Esophagus muscularis mucosa (tissue), 4 donors: Measurements from ENCODE around the gene PLEKHA7. TPM values are rescaled to one million over a fixed set of nuclear protein-coding genes. Genes with fewer than 3 reads are reported as not detected.

Source experiments
- DNase-seq: peaks from one replicate; pipeline ENCODE4 v3.0.0-alpha.2; 2017; ENCODE audit errors: extremely low spot score
- H3K27ac ChIP-seq, 4 donors: fragments of 200-600 bp; sonication (generic); replicated peaks in 1 of 4; 1 replicate in 3 of 4; 2 replicates in 1 of 4; pipeline ENCODE4 v1.5.1; 2016 to 2019; ENCODE audit warnings: mild to moderate bottlenecking in 1 of 4
- H3K27me3 ChIP-seq, 4 donors: fragments of 200-600 bp; sonication (generic); one replicate each; pipeline versions ENCODE4 v1.5.1 to v1.6.0; 2016 to 2019
- H3K36me3 ChIP-seq, 4 donors: fragments of 200-600 bp; sonication (generic); one replicate each; pipeline ENCODE4 v1.5.1; 2016 to 2019
- H3K4me1 ChIP-seq, 4 donors: fragments of 200-600 bp; sonication (generic); one replicate each; pipeline ENCODE4 v1.5.1; 2016 to 2019
- H3K4me3 ChIP-seq, 4 donors: fragments of 200-600 bp; sonication (generic); 1 replicate in 2 of 4; 2 replicates in 2 of 4; pipeline ENCODE4 v1.5.1; 2016 to 2019; ENCODE audit warnings: mild to moderate bottlenecking in 4 of 4, moderate library complexity in 1 of 4
- H3K9me3 ChIP-seq, 4 donors: fragments of 200-600 bp; sonication (generic); 1 replicate in 3 of 4; 2 replicates in 1 of 4; pipeline ENCODE4 v1.5.1; 2016 to 2019
- EP300 ChIP-seq: sonication (generic); formaldehyde crosslinking; IDR thresholded peaks from one replicate; pipeline ENCODE4 v1.6.1; 2017; ENCODE audit warnings: antibody characterized with exemption
- POLR2A ChIP-seq: fragments of 450-650 bp; IDR thresholded peaks from one replicate; pipeline ENCODE4 v1.6.1; 2017; ENCODE audit warnings: antibody characterized with exemption, moderate library complexity, mild to moderate bottlenecking, low read depth
- POLR2AphosphoS5 ChIP-seq, 2 donors: sonication (generic); formaldehyde crosslinking; IDR thresholded peaks; one replicate each; pipeline ENCODE4 v1.6.1; 2017; ENCODE audit warnings: antibody characterized with exemption in 2 of 2
- WGBS: methylation state at CpG from one replicate; pipeline ENCODE4 v1.1.5; 2018; 5-methylcytosine and 5-hydroxymethylcytosine counted together
- intact Hi-C: fragments of 100-400 bp; cut with DNase I; formaldehyde crosslinking; loops from one replicate; pipeline ENCODE4 v1.15.1; 2023
- total RNA-seq, 4 donors: library from RNA; depleted of rRNA; stranded (reverse); fragments of >200 nt; gene quantifications; one replicate each; pipeline versions ENCODE4 v1.1.0 to v1.2.1, GENCODE V29; 2016
- TF ChIP-seq, protein P1 (sequence below), 3 experiments: fragments of 200-600 bp in 2 of 3; fragments of 450-650 bp in 1 of 3; sonication (generic) in 2 of 3; IDR thresholded peaks; one replicate each; pipeline ENCODE4 v1.5.1; 2017 to 2019; ENCODE audit warnings: antibody characterized with exemption in 3 of 3, mild to moderate bottlenecking in 2 of 3, moderate library complexity in 1 of 3

The PLEKHA7 gene
- total RNA-seq, 4 donors from 2014 or later = 5.8 to 9.1 (median 7.7) TPM

GRCh38 chr11:16960250-16960649, 54.0 kb downstream of the PLEKHA7 start:
- Histone ChIP-seq H3K27ac (no peak overlapping the region), H3K4me3 (no peak overlapping the region), H3K27me3 (no peaks in the 10 kb centered on the region), H3K36me3 (no peaks in the 10 kb centered on the region), H3K9me3 (no peaks in the 10 kb centered on the region), H3K4me1 (no peaks in the 10 kb centered on the region)
- intact Hi-C loops = no loop called here
- 76% methylated on average over 5 of the region's 5 CpGs for WGBS
- TF ChIP-seq, protein P1, sequence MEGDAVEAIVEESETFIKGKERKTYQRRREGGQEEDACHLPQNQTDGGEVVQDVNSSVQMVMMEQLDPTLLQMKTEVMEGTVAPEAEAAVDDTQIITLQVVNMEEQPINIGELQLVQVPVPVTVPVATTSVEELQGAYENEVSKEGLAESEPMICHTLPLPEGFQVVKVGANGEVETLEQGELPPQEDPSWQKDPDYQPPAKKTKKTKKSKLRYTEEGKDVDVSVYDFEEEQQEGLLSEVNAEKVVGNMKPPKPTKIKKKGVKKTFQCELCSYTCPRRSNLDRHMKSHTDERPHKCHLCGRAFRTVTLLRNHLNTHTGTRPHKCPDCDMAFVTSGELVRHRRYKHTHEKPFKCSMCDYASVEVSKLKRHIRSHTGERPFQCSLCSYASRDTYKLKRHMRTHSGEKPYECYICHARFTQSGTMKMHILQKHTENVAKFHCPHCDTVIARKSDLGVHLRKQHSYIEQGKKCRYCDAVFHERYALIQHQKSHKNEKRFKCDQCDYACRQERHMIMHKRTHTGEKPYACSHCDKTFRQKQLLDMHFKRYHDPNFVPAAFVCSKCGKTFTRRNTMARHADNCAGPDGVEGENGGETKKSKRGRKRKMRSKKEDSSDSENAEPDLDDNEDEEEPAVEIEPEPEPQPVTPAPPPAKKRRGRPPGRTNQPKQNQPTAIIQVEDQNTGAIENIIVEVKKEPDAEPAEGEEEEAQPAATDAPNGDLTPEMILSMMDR (IDR thresholded peaks at IDR 0.05) = no peak
- TF ChIP-seq POLR2AphosphoS5 (IDR thresholded peaks at IDR 0.05) (no peak), EP300 (no peak), POLR2A (no peak)
- no peak for DNase-seq

DNA sequence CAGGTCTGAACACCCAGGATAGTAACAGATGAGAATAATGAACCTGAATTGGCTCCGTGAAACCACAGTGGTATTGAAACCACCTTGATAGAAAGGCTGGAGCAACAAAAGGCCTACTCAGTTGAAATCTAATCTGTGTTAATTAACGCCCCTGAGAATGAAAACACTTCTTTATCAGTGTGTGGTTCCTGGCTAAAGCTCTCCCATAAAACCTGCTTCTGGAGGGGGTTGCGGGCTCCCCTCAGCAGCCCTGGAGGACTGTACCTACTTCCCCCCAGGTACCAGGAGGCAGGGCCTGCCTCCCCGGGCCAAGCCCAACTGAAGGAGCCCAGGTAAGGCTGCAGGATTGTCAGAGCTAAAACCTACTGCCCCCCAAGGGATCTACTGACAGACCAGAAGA, 54.6 kb downstream of the PLEKHA7 start:
- Histone ChIP-seq H3K4me3 (no peak overlapping the region), H3K9me3 (no peaks in the 10 kb centered on the region), H3K27ac (no peak overlapping the region), H3K4me1 (no peaks in the 10 kb centered on the region), H3K27me3 (no peaks in the 10 kb centered on the region), H3K36me3 (no peaks in the 10 kb centered on the region)
- WGBS = 97% methylated on average over 4 of the region's 4 CpGs
- intact Hi-C loops = no loop called here
- TF ChIP-seq, protein P1 (IDR thresholded peaks at IDR 0.05) = no peak
- no peak for TF ChIP-seq POLR2A
- no peak for TF ChIP-seq POLR2AphosphoS5 (IDR thresholded peaks at IDR 0.05)
- no peak for TF ChIP-seq EP300
- DNase-seq = no peak

DNA sequence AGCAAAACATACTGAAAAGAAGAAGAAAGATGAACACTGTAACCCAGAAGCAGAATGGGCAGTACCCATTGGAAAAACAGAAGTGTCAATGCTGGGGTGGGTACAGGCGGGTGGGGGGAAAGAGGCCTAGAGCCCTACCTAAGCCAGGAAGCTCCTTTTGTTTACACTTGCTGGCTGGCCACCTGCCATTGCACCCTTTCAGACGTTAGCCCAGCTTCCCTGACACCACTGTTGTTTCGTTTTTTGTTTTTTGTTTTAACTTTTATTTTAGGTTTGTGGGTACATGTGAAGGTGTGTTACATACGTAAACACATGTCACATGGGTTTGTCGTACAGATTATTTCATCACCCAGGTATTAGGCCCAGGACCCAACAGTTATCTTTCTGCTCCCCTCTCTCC, 55.4 kb downstream of the PLEKHA7 start:
- DNase-seq = no peak
- H3K4me3 ChIP-seq = no peak overlapping the region
- H3K27ac ChIP-seq = no peak overlapping the region
- H3K27me3 ChIP-seq = no peaks in the 10 kb centered on the region
- intact Hi-C loops = no loop called here
- 72% methylated on average over 5 of the region's 5 CpGs for WGBS
- no peaks in the 10 kb centered on the region for H3K4me1 ChIP-seq
- no peaks in the 10 kb centered on the region for H3K36me3 ChIP-seq
- TF ChIP-seq, protein P1 (IDR thresholded peaks at IDR 0.05) = no peak
- H3K9me3 ChIP-seq = no peaks in the 10 kb centered on the region

DNA sequence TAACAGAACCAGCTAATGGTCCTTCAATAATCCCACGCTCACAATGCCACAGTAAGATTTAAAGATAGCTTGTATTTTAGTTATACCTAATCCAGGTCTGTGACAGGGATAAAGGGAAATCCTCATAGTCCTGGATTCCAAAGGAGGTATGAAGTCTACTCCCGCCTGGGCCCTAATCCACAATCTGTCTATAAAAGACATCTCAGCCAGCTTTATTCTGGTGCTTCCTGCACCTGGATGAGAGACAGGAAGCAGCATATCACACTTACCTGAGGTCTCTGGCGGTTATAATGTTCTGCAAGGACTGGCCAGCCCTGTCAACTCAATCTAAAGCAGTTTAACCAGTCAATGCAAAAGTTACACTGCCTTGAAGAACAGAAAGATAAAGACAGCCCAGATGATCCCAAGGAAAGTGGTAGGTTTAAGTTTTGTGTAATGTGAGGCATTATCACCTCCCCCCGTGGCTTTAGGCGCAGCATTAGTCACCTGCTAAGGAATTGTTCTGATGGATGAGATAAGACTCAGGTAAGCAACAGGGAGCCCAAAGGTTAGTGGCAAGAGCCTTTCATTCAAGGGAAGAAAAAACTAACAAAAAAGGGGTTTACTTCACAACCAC, 57.6 kb downstream of the PLEKHA7 start:
- no peak overlapping the region for H3K4me3 ChIP-seq
- DNase-seq = no peak
- no peaks in the 10 kb centered on the region for H3K36me3 ChIP-seq
- intact Hi-C loops = no loop called here
- WGBS = 90% methylated on average over 5 of the region's 5 CpGs
- no peak overlapping the region for H3K27ac ChIP-seq
- H3K27me3 ChIP-seq = no peaks in the 10 kb centered on the region
- H3K4me1 ChIP-seq = no peaks in the 10 kb centered on the region
- TF ChIP-seq EP300 (no peak), POLR2AphosphoS5 (IDR thresholded peaks at IDR 0.05) (no peak), POLR2A (no peak)
- TF ChIP-seq, protein P1 (IDR thresholded peaks at IDR 0.05) = no peak
- no peaks in the 10 kb centered on the region for H3K9me3 ChIP-seq

- no peaks in the 10 kb centered on the region for H3K9me3 ChIP-seq
- intact Hi-C loops = no loop called here
Measured at GRCh38 chr11:16953663-16954062, 60.6 kb downstream of the PLEKHA7 start.

More at GRCh38 chr11:16953663-16954062, 60.6 kb downstream of the PLEKHA7 start:
- Histone ChIP-seq H3K4me3 (no peak overlapping the region), H3K36me3 (no peaks in the 10 kb centered on the region), H3K27ac (no peak overlapping the region), H3K27me3 (no peaks in the 10 kb centered on the region), H3K4me1 (no peaks in the 10 kb centered on the region)
- TF ChIP-seq POLR2A = no peak
- no peak for TF ChIP-seq EP300
- no peak for TF ChIP-seq POLR2AphosphoS5 (IDR thresholded peaks at IDR 0.05)
- TF ChIP-seq, protein P1 (IDR thresholded peaks at IDR 0.05) = no peak
- no peak for DNase-seq
